Globus pallidus (tissue), 1 donor: ENCODE measurements around the gene RBM47.
A peak's percentile ranks its signal among the peaks of the same experiment; 100 is the strongest.

ENCODE experiments used
- DNase-seq: peaks from one replicate; pipeline ENCODE4 v3.0.0-alpha.2; 2015; ENCODE audit warnings: low spot score

RBM47 gene

GRCh38 chr4:40623707-40624106 lies 6.0 kb downstream of the RBM47 start:
- DNase-seq: no peak

- DNase-seq: no peak
Measured at GRCh38 chr4:40622913-40623312, 6.8 kb downstream of the RBM47 start.

DNA sequence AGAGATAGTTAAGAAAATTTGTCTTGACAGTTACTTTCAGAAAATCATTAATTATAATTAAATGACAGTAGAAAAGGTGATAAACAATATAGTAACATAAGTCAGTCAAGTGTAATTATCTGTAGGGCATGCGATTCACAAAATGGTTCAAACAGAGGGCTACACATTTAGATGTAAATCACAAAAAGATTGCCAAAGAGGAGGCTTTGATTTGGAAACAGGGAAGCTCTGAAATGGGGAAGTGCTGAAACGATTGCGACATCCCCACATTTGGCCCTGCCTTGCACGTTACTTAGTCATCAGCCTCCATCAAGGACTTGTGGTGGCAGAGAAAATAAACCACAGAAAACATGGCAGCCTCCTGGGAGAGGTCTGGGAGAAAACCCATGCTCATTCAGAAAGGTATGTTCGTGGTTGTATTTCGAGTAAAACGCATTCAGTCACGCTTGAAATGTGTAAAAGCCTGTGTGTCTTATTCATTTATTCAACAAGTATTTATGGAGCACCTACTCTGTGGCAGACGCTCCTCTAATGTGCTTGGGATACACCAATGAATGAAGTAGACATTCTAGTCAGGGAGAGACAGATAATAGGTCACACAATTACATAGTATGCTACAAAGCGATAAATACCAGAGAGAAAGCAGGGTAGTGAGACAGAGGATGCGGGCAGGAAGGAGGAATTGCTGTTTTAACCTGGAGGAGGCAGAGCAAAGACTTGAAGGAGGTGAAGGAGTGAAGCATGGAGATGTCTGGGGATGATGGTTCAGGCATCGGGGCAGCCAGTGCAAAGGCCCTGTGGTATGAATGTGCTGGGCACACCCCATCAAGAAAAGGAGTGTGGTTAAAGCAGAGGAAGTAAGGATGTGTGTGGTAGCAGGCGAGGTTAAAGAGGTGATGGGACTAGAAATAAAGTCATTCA lies 7.8 kb downstream of the RBM47 start:
- DNase-seq: peak; percentile 52

GRCh38 chr4:40621229-40621591 lies 8.5 kb downstream of the RBM47 start:
- DNase-seq: no peak

GRCh38 chr4:40619600-40619999 lies 10.1 kb downstream of the RBM47 start:
- DNase-seq: no peak

DNA sequence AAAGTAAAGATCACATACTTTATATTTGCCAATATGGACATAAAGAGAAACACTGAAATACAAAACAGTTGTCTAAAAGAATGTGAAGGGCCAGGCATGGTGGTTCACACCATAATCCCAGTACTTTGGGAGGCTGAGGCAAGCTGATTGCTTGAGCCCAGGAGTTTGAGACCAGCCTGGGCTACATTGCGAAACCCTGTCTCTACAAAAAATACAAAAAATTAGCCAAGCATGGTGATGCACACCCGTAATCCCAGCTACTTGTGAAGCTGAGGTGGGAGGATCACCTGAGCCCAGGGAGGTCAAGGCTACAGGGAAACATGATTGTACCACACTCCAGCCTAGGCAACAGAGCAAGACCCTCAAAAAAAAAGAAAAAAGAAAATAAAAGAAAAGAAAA lies 11.8 kb downstream of the RBM47 start:
- DNase-seq: no peak

- no peak for DNase-seq
Measured at GRCh38 chr4:40614031-40614430, 15.6 kb downstream of the RBM47 start.

DNA sequence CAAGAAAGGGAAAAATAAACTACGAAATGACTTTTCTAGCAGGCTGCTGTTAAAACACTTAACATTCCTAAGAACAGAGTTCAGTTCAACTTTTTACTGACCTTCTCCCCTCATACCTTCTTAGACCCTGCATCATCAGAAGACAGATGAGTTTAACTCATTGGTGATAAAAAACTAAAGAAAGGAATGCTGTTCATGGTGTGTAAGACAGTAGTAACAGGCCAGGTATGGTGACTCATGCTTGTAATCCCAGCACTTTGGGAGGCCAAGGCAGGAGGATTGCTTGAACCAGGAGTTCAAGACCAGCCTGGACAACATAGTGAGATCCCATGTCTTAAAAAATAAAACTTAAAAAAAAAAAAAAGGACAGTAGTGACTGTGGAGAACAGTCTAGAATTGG lies 16.2 kb downstream of the RBM47 start:
- DNase-seq: no peak

DNA sequence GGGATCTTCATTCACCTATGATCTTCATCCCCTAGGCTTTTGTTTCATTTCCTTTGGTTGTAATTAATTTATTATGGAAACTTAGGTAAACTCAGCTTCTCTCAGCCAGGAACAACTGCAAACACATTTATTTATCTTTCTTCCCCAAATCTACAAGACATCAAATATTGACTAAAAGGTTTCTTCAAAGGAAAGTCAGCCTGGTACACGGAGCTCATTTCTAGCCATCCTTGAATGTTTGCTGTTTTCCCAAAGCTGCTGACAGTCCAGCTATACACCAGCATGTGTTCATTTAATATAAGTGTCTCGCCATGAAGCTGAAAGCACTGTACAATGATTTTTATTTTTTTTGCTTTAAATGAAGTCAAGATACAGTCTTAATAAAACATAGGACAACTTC lies 16.8 kb downstream of the RBM47 start:
- DNase-seq: no peak

GRCh38 chr4:40612283-40612682 lies 17.4 kb downstream of the RBM47 start:
- DNase-seq: no peak

DNA sequence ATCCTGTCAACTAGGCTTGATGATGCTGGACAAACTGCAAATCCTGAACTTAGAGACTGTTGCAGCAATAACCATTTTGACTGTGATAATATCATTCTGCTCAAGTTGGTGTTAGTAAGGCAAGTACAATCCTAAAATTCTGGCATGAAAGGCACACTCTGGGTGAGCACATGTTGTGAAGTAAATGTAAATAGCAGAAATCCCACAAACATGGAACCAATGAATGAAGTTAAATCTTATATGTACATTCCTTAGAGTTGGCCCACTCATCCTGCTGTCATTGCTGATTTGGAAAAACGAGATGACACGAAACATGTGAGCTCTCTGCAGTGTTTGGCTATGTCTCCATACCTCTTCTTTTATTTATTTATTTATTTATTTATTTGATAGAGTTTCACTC lies 21.0 kb downstream of the RBM47 start:
- DNase-seq: no peak

DNA sequence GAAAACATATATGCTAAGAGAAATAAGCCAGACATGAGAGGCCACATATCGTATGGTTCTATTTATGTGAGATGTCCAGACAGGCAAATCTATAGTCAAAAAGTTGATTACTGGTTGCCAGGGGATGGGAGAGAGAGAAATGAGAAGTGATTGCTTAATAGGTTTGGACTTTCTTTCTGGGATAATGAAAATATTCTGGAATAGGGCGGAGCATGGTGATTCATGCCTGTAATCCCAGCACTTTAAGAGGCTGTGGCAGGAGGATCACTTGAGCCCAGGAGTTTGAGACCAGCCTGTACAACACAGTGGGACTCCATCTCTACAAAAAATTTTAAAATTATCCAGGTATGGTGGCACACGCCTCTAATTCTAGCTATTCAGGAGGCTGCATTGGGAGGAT lies 22.4 kb downstream of the RBM47 start:
- DNase-seq: no peak

- DNase-seq: no peak
Measured at GRCh38 chr4:40606239-40606767, 23.4 kb downstream of the RBM47 start.

DNA sequence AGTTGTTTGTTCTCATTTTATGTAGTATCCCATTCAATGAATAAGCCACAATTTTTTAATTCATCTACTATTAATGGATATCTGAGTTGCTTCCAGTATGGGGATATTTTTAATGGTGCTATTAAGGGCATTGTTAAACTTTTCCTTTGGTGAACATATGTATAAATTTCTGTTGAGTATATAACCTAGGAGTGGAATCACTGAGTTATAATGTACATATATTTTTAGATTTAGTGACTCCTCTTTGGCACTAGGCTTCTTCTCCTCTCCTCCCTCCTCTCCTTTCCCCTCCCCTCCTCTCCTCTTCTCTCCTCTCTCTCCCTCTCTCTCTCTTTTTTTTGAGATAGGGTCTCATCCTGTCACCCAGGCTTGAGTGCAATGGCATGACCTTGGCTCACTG lies 26.4 kb downstream of the RBM47 start:
- DNase-seq: no peak

DNA sequence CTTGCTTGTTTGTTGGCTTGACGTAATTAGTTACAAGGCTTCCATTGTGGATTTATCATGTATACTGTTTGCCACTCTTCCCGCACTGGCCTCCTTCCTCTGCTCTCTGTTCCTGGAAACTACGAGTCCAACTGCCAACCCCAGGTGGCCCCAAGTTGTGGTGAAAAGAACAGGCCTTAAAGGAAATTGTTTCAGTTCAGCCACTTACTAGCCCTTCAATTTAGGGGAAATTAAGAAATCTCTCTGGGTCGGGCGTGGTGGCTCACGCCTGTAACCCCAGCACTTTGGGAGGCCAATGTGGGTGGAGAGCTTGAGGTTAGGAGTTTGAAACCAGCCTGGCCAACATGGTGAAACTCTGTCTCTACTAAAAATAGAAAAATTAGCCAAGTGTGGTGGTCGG lies 28.0 kb downstream of the RBM47 start:
- DNase-seq: no peak

GRCh38 chr4:40600850-40601249 lies 28.8 kb downstream of the RBM47 start:
- no peak for DNase-seq

GRCh38 chr4:40599431-40599830 lies 30.2 kb downstream of the RBM47 start:
- DNase-seq: no peak

DNA sequence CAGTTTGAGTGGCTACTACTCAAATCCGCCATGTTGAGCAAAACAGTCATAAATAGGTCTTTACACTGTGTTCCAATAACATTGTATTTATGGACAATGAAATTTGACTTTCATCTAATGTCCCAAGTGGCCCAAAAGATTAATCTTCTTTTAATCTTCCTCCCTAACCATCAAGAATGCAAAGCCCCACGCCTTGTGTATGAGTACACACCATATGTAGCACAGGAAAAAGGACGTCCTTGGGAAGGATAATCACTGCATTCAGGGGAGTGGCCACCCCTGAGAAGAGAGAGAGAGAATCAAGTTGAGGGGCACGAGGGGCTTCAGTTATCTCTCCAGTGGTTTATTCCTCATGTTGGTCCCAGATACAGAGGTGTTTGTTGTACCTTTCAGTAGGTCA lies 33.1 kb downstream of the RBM47 start:
- DNase-seq: no peak

- no peak for DNase-seq
Measured at GRCh38 chr4:40595981-40596380, 33.7 kb downstream of the RBM47 start.

GRCh38 chr4:40594261-40595178 lies 35.1 kb downstream of the RBM47 start:
- no peak for DNase-seq

- no peak for DNase-seq
Measured at GRCh38 chr4:40592034-40592433, 37.6 kb downstream of the RBM47 start.

- no peak for DNase-seq
Measured at GRCh38 chr4:40587826-40588225, 41.8 kb downstream of the RBM47 start.

DNA sequence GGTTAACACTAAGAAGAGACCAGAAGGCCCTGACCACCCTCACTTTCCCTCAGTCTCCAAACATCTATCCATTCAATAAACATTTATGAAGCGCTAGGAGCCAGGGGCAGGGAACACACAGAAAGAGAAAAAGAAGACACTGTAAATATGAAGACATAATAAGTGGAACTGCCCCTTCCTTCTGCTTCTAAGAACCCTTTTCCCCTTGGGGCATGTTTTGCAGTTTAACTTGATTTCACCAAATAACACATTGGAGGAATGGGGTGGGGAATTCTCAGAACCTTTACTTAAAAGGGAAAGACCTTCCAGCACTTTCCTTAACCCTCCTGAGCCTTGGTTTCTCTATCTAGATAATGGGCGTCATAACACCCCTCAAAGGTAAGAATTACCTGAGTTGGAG lies 42.3 kb downstream of the RBM47 start:
- no peak for DNase-seq
